Activated naive CD4-positive, alpha-beta T cell treated with anti-CD3 and anti-CD28 coated beads for 36 hours (primary cell): ENCODE results near the gene POLR1A. TPM values are rescaled to one million over a fixed set of nuclear protein-coding genes. Genes with fewer than 3 reads are reported as not detected.

Source experiments
- CTCF ChIA-PET: fragments of 350-600 bp; sonication (Branson Sonifier 250); formaldehyde crosslinking; loops from one replicate; lab custom pipeline; 2021; ENCODE audit warnings: antibody characterized with exemption; lab: Charles Lee
- DNase-seq: peaks from one replicate; pipeline ENCODE4 v3.0.0-alpha.2; 2020
- H3K27ac Mint-ChIP-seq: one replicate; pipeline ENCODE4 v1.8.0; 2021; ENCODE audit warnings: mild to moderate bottlenecking, mixed read lengths
- H3K27me3 Mint-ChIP-seq: one replicate; pipeline ENCODE4 v1.8.0; 2021; ENCODE audit warnings: low read depth, mixed read lengths
- H3K36me3 Mint-ChIP-seq: one replicate; pipeline ENCODE4 v1.8.0; 2021; ENCODE audit warnings: low read depth, mixed read lengths
- H3K4me1 Mint-ChIP-seq: one replicate; pipeline ENCODE4 v1.8.0; 2021; ENCODE audit warnings: low read depth, mixed read lengths
- H3K4me3 Mint-ChIP-seq: one replicate; pipeline ENCODE4 v1.8.0; 2021; ENCODE audit warnings: mild to moderate bottlenecking, moderate library complexity, mixed read lengths
- H3K9me3 Mint-ChIP-seq: one replicate; pipeline ENCODE4 v1.8.0; 2021; ENCODE audit warnings: mixed read lengths
- intact Hi-C: fragments of 100-400 bp; cut with micrococcal nuclease; formaldehyde crosslinking; loops from one replicate; pipeline ENCODE4 v1.15.1; 2023
- total RNA-seq, 2 experiments: library from RNA; stranded (reverse); gene quantifications; one replicate each; pipeline ENCODE4 v1.2.3, GENCODE V29; 2021

Gene POLR1A
- total RNA-seq, 2 experiments from 2014 or later = 25.3 to 27.1 TPM

DNA sequence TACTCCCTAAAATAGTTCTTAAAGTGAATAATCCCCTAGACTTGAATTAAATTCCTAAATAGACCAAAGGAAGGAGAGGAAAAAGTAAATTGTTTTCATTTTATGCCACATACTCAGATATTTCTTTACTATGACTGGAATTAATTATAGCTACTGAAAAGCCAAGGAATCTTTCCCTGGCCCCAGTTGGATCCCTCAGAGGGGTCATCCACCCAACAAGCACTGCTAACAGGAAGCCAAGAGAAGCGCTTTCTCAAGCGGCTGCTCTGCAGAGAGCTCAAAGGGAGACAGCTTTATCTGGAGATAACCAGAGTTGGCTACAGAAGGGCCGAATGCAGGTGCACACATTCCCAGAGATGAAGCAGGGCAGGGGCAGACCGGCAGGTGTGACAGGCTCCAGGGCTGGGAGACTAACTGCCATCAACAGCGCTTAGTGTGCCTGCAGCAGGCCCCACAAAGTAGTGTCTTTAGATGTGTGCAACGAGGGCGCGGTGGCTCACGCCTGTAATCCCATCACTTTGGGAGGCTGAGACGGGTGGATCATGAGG is 51.1 kb downstream of the POLR1A start:
- DNase-seq = no peak
- intact Hi-C loops = no loop called here
- Mint-ChIP-seq H3K9me3 (no peaks in the 10 kb centered on the region), H3K4me3 (no peak overlapping the region), H3K36me3 (peaks cover 35% of the 10 kb centered on the region), H3K4me1 (no peaks in the 10 kb centered on the region), H3K27me3 (no peaks in the 10 kb centered on the region), H3K27ac (no peak overlapping the region)
- CTCF ChIA-PET = no interaction called here

DNA sequence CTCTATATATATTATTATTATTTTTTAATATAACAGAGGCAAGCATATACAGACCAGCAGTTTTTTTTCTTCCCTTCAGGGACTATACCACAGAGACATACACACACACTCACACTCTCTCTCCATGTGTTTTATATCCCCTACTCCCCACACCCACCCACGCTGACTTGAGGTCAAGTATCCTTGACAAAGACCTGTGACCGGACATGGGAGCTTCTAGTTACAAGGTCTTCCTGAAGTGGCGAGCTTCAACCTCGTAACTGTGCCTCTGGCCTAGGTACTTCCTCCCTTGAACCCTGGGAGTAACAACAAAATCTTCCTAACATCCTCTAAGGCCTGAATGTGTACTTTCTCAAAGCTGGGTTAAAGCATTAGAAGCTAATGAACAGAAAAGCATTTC is 52.5 kb downstream of the POLR1A start:
- intact Hi-C loops = no loop called here
- Mint-ChIP-seq H3K27ac (no peak overlapping the region), H3K4me3 (no peak overlapping the region), H3K36me3 (peaks cover 33% of the 10 kb centered on the region), H3K4me1 (no peaks in the 10 kb centered on the region), H3K9me3 (no peaks in the 10 kb centered on the region), H3K27me3 (no peaks in the 10 kb centered on the region)
- DNase-seq = no peak
- CTCF ChIA-PET = interaction anchor here (1.0 to 1.7 kb wide), 2 partner anchors 226 to 348 kb away, joined by 3 read pairs; no protein-coding TSS in a partner anchor

- Mint-ChIP-seq H3K4me3 (no peak overlapping the region), H3K9me3 (no peaks in the 10 kb centered on the region), H3K4me1 (no peaks in the 10 kb centered on the region), H3K36me3 (peaks cover 33% of the 10 kb centered on the region), H3K27me3 (no peaks in the 10 kb centered on the region), H3K27ac (no peak overlapping the region)
- DNase-seq = no peak
- intact Hi-C loops = no loop called here
- CTCF ChIA-PET = interaction anchor here (1.0 to 1.7 kb wide), 2 partner anchors 225 to 347 kb away, joined by 3 read pairs; no protein-coding TSS in a partner anchor
These were observed 53.0 kb downstream of the POLR1A start for GRCh38 chr2:86052676-86053075.

GRCh38 chr2:86052265-86052664 is 53.4 kb downstream of the POLR1A start:
- Mint-ChIP-seq H3K27ac (no peak overlapping the region), H3K9me3 (no peaks in the 10 kb centered on the region), H3K4me1 (no peaks in the 10 kb centered on the region), H3K27me3 (no peaks in the 10 kb centered on the region), H3K4me3 (no peak overlapping the region), H3K36me3 (peaks cover 33% of the 10 kb centered on the region)
- intact Hi-C loops = no loop called here
- CTCF ChIA-PET = interaction anchor here (1.0 to 1.7 kb wide), 2 partner anchors 225 to 347 kb away, joined by 3 read pairs; no protein-coding TSS in a partner anchor
- DNase-seq = no peak

DNA sequence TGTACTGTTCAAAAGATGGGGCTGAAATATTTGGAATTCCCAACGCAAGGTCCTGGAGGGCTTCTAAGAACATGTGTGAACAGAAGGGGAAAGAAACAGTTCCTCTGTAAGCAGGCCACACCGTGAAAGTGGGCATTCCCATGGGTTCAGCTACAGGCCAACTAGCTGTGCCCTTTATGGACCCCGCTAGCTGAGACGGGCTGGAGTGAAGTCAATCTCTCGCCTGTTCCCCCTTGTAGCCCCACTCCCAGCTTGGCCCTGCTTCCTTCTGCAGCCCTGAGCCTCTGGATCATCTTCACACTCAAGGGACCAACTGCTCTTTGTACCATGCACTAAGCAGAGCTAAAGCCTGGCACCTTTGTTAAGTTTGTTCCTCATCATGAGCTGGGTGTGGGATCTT is 55.4 kb downstream of the POLR1A start:
- H3K27ac Mint-ChIP-seq = no peak overlapping the region
- H3K9me3 Mint-ChIP-seq = no peaks in the 10 kb centered on the region
- peaks cover 36% of the 10 kb centered on the region for H3K36me3 Mint-ChIP-seq

DNA sequence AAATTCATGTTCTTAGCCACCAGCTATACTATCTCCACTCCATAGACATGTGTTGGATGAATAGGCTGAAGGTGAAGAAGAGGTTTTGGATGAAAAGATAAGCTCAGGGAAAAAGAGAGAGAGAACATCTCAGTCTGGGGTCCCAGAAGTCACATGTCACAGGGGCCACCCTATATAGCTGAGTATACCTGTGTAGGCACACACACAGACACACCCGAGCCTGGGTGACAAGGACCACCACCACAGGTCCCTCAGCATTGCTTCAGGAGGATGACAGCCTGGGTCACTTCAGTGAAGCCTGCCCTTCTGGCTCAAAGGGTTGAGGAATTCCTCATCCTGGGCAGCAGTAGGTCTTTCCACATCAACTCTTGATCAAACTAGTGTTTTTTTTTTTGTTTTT is 56.2 kb downstream of the POLR1A start:
- no peaks in the 10 kb centered on the region for H3K9me3 Mint-ChIP-seq
- H3K4me3 Mint-ChIP-seq = no peak overlapping the region
- CTCF ChIA-PET = interaction anchor here (0.6 kb wide), 1 partner anchor 8 kb away, joined by 5 read pairs; no protein-coding TSS in a partner anchor
- intact Hi-C loops = no loop called here
- no peak for DNase-seq
- no peaks in the 10 kb centered on the region for H3K27me3 Mint-ChIP-seq
- H3K4me1 Mint-ChIP-seq = no peaks in the 10 kb centered on the region
- H3K27ac Mint-ChIP-seq = no peak overlapping the region
- peaks cover 40% of the 10 kb centered on the region for H3K36me3 Mint-ChIP-seq

More for the DNA sequence above, 55.4 kb downstream of the POLR1A start:
- intact Hi-C loops = no loop called here
- no peak overlapping the region for H3K4me3 Mint-ChIP-seq
- H3K4me1 Mint-ChIP-seq = no peaks in the 10 kb centered on the region
- CTCF ChIA-PET = no interaction called here
- DNase-seq = no peak
- no peaks in the 10 kb centered on the region for H3K27me3 Mint-ChIP-seq

GRCh38 chr2:86048888-86049287 is 56.8 kb downstream of the POLR1A start:
- Mint-ChIP-seq H3K27me3 (no peaks in the 10 kb centered on the region), H3K4me3 (no peak overlapping the region), H3K36me3 (peaks cover 38% of the 10 kb centered on the region), H3K27ac (no peak overlapping the region), H3K4me1 (no peaks in the 10 kb centered on the region), H3K9me3 (no peaks in the 10 kb centered on the region)
- CTCF ChIA-PET = interaction anchor here (0.6 kb wide), 1 partner anchor 8 kb away, joined by 5 read pairs; no protein-coding TSS in a partner anchor
- intact Hi-C loops = no loop called here
- no peak for DNase-seq

DNA sequence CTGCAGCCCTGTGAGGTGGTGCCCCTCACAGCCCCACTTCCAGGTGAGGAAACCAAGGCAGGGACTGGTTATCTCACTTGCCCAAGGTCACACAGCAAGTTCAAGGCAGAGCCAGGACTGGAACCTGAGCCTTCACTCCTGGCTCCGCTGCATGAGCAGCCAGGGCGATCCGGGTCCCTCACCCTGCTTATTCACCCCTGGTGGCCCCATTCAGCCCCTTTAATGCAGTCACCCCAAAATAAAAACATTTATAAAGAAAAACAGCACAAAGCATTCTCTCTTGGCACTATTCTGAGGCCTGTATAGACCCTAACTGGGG is 57.3 kb downstream of the POLR1A start:
- Mint-ChIP-seq H3K27me3 (no peaks in the 10 kb centered on the region), H3K9me3 (no peaks in the 10 kb centered on the region), H3K36me3 (peaks cover 38% of the 10 kb centered on the region), H3K4me1 (no peaks in the 10 kb centered on the region), H3K4me3 (no peak overlapping the region), H3K27ac (no peak overlapping the region)
- CTCF ChIA-PET = no interaction called here
- intact Hi-C loops = no loop called here
- no peak for DNase-seq

DNA sequence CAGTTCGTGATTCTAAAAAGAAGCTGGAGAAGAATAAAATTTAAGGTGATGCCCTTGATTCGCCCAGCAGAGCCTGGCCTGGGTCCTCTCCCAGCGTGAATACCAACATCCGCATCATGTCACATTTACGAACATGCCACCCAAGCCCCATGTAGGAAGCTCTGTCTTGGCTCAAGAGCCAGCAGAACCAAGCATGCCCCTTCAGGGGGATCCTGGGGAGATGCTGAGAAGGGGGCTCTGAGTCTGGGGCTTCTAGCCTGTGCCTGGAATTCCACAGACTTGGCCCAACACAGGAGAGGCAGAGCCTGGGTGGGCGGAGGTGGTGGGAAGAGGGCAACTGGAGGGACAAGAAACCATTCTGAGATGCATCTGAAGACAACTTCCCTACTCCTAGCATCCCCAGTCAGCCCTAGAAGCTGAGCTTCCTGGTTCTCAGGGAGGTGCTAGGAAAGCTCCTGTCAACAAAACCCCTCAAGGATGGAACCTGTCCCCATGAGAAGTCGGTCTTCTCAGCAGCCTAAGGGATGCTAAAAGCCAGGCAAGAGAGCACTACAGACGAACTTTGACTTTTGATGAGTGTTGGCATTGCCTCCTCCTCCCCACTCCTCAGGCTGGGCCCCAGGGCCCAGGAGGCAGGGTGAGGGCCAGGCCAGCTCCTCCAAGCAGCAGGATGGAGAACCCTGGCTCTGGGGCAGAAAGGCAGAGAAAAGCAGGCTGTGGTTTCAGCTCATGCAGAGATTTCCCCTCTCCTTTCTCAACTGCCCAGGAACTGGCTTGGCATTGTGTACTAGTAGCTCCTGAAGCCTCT is 57.9 kb downstream of the POLR1A start:
- no peaks in the 10 kb centered on the region for H3K4me1 Mint-ChIP-seq
- peaks cover 39% of the 10 kb centered on the region for H3K36me3 Mint-ChIP-seq
- CTCF ChIA-PET = no interaction called here
- intact Hi-C loops = no loop called here
- H3K27ac Mint-ChIP-seq = no peak overlapping the region
- H3K9me3 Mint-ChIP-seq = no peaks in the 10 kb centered on the region
- H3K4me3 Mint-ChIP-seq = no peak overlapping the region
- no peaks in the 10 kb centered on the region for H3K27me3 Mint-ChIP-seq
- no peak for DNase-seq

DNA sequence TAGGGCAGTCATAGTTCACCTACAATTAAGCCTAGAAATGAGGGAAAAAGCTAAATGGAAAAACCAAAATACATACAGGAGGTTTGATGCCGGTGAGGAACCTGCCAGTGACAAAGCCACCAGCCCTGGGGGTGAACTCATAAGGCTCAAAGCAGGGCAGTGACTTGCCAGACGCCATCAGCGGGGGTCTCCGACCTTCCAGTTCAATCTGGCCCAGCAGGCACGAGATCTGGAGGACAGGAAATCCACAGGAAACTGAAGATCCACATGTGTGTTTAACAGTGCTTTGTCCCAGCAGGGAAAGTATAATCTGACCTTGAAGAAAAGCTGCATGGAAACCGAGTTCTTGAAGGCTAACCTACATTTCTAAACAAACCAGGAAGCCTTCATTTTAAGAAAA is 60.1 kb downstream of the POLR1A start:
- Mint-ChIP-seq H3K36me3 (peaks cover 41% of the 10 kb centered on the region), H3K9me3 (no peaks in the 10 kb centered on the region), H3K4me1 (peaks cover 21% of the 10 kb centered on the region), H3K4me3 (no peak overlapping the region), H3K27ac (no peak overlapping the region), H3K27me3 (no peaks in the 10 kb centered on the region)
- CTCF ChIA-PET = interaction anchor here (1.9 kb wide), 1 partner anchor 34 kb away, joined by 5 read pairs; no protein-coding TSS in a partner anchor
- no peak for DNase-seq
- intact Hi-C loops = no loop called here

- intact Hi-C loops = no loop called here
- peaks cover 31% of the 10 kb centered on the region for H3K4me1 Mint-ChIP-seq
- H3K9me3 Mint-ChIP-seq = no peaks in the 10 kb centered on the region
- CTCF ChIA-PET = interaction anchor here (0.6 to 1.9 kb wide), 2 partner anchors 35 to 153 kb away, joined by 3 to 5 read pairs; no protein-coding TSS in a partner anchor
- H3K27ac Mint-ChIP-seq = no peak overlapping the region
- DNase-seq = no peak
- H3K27me3 Mint-ChIP-seq = no peaks in the 10 kb centered on the region
- peaks cover 47% of the 10 kb centered on the region for H3K36me3 Mint-ChIP-seq
- no peak overlapping the region for H3K4me3 Mint-ChIP-seq
These were observed 61.1 kb downstream of the POLR1A start for GRCh38 chr2:86044614-86045013.

GRCh38 chr2:86044045-86044444 is 61.6 kb downstream of the POLR1A start:
- CTCF ChIA-PET = interaction anchor here (0.6 kb wide), 2 partner anchors 114 to 152 kb away, joined by 3 read pairs; no protein-coding TSS in a partner anchor
- H3K9me3 Mint-ChIP-seq = no peaks in the 10 kb centered on the region
- no peak overlapping the region for H3K27ac Mint-ChIP-seq
- DNase-seq = no peak
- H3K36me3 Mint-ChIP-seq = peaks cover 52% of the 10 kb centered on the region
- intact Hi-C loops = no loop called here
- peaks cover 36% of the 10 kb centered on the region for H3K4me1 Mint-ChIP-seq
- no peaks in the 10 kb centered on the region for H3K27me3 Mint-ChIP-seq
- H3K4me3 Mint-ChIP-seq = no peak overlapping the region
